ENCODE results near the gene WDR91.

Gene WDR91

DNA sequence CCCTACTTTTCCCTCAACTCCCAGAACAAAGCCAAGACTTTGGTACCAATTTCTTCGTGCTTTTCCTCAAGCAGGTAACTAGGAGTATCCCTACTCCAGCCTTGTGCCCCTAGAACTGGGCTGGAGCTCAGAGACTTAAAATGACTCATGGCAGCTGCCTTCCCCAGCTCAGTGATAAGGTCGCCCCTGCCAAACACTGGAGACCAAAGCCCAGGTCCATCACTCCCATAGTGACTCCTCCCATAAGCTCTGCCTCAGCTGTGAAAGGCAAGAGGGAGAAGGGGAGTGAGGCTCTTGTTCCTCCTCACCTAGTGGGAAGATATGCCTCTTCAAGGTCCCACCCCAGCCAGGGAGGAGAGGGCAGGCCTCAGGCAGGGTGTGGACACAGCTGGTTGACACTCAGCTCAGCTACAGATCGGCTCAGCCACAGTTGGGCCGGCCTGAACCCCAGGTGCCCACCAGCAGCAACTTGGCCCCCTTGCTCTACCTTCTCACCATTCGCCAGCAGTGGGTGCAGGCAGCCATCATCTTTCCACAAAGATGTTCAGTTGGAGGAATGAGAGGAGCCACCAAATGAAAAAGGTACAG lies 27.0 kb downstream of the WDR91 start:
- DNase-seq (ENCODE audit: insufficient read length, low spot score) = no peak
- no peak for FAIRE-seq
- TF ChIP-seq, protein P1, sequence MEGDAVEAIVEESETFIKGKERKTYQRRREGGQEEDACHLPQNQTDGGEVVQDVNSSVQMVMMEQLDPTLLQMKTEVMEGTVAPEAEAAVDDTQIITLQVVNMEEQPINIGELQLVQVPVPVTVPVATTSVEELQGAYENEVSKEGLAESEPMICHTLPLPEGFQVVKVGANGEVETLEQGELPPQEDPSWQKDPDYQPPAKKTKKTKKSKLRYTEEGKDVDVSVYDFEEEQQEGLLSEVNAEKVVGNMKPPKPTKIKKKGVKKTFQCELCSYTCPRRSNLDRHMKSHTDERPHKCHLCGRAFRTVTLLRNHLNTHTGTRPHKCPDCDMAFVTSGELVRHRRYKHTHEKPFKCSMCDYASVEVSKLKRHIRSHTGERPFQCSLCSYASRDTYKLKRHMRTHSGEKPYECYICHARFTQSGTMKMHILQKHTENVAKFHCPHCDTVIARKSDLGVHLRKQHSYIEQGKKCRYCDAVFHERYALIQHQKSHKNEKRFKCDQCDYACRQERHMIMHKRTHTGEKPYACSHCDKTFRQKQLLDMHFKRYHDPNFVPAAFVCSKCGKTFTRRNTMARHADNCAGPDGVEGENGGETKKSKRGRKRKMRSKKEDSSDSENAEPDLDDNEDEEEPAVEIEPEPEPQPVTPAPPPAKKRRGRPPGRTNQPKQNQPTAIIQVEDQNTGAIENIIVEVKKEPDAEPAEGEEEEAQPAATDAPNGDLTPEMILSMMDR (IDR thresholded peaks at IDR 0.05; ENCODE audit: insufficient read depth, missing control alignments) = no peak

DNA sequence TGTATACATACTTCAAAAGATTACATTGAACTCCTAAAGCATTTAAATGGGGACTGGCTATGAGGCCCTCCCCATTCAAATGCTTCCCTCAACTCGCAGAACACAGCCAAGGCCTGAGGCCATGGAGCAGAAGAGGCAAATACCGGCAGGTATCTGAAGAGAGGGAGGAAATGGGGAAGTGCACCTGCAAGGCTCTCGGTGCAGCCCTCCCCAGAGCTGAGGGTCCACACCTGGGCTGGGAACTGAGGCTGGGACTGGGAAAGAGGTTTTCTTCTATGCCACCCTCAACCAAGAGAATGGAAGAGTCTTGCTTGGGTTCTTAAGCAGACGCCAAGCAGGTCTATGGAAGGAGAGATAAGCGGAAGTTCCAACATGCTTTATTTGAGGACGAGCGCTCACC lies 27.8 kb downstream of the WDR91 start:
- TF ChIP-seq, protein P1 (IDR thresholded peaks at IDR 0.05; ENCODE audit: insufficient read depth, missing control alignments) = no peak
- FAIRE-seq (no peak), DNase-seq (ENCODE audit: insufficient read length, low spot score) (no peak)

DNA sequence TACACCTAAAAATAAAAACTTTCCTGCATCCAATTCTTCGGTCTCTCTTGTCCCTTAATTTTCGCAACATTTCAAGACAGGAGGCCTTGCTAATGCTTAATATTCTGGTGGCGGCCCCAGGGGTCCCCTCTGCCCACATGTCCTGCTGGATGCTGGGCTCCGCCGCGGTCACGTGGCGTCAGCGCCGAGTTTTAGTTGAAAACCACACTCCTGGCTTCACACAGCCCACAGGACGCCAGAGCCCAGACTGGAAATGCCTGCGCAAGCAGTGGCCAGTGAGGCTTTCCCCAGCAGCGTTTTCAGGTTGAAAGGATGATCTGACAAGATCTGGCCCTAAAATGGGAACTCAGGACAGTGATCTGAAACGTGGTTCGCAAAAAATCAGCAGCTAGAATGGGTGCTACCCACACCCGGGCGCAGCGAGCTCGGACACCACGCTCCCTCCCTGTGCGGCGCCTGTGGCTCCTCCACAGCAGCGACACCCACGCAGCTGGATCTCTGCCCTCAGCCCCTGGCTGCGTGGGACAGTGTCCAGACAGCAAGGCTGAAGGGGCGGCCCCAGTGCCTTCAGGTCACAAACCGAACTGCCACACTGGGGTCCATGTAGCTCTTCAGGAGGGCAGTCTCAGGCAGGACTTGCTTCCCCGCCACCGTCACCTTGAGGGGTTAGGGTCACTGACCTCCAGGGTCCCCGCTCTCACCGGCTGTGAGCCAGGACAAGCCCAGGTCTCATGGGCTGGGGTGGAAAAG lies 29.2 kb downstream of the WDR91 start:
- TF ChIP-seq, protein P1 (IDR thresholded peaks at IDR 0.05; ENCODE audit: insufficient read depth, missing control alignments) = no peak
- no peak for DNase-seq (ENCODE audit: insufficient read length, low spot score)
- FAIRE-seq = no peak

DNA sequence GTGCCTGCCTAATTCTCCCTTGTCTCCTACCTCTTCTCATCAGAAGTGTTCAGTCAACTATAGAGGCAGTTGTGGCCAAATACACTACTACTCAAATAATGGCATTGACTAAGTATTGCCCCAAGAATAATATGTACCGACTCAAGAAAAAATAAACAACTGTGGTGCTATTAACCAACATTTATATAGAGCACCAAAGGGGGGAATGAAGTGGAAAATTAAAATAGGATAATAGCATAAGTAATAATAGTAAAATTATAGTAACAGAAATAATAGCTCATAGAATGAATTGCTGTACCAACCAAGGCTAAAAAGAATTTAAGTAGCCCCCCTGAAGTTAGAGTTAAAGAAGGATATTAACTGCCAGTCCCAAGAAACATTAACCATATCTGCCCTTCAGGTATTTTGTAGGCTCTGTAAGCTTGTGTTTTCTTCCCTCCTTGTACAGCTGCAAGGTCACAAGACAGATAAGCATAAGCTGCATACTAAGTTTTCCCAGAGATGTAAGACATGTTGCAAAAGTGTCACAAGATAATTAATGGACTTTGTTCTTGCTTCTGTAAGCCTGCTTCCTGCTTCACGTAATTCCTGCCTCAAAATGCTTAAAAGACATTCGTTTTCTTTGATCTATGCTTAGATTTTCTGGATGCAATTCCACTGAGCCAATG lies 29.9 kb downstream of the WDR91 start:
- TF ChIP-seq, protein P1 (IDR thresholded peaks at IDR 0.05; ENCODE audit: insufficient read depth, missing control alignments) = no peak
- DNase-seq (ENCODE audit: insufficient read length, low spot score) (no peak), FAIRE-seq (no peak)

DNA sequence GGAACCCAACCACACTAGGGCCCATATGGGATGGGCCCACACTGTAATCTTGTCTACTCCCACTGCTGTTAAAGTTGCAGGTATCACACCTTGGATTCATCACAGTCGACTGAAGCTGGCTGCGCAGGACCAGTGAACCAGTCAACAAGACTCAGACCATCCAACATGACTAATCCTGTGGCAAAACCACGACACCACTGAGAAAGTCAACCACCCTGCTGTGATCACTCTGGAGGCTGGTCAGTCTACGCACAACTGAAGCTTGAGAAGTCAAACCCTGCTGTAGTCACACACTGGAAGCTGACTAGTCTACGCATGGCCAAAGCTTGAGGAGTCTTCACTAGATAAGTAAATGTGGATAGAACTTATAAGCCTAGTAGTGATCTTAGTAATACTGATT lies 31.2 kb downstream of the WDR91 start:
- no peak for DNase-seq (ENCODE audit: insufficient read length, low spot score)
- TF ChIP-seq, protein P1 (IDR thresholded peaks at IDR 0.05; ENCODE audit: insufficient read depth, missing control alignments) = no peak
- FAIRE-seq = no peak

DNA sequence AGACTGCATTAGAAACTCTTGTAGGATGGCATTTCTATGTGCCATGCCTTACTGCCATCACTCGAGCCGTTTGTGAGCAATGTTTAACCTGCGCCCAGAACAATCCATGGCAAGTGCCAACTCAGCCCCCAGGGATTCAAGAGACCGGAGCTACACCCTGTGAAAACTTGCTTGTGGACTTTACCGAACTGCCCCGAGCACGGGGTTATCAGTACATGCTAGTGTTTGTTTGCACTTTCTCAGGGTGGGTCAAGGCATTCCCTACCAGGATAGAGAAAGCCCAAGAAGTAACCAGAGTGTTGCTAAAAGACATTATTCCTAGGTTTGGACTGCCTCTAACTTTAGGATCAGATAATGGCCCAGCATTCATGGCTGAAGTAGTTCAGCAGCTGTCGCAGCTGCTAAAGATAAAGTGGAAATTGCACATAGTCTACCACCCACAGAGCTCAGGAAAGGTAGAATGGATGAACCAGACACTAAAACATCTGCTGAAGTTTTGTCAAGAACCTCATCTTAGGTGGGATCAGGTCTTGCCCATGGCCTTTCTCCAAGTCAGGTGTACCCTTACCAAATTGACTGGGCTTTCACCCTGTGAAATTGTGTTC lies 31.9 kb downstream of the WDR91 start:
- FAIRE-seq (no peak), DNase-seq (ENCODE audit: insufficient read length, low spot score) (no peak)
- TF ChIP-seq, protein P1 (IDR thresholded peaks at IDR 0.05; ENCODE audit: insufficient read depth, missing control alignments) = no peak
